ENCODE data around the gene ZNF385B. TPM values are rescaled to one million over a fixed set of nuclear protein-coding genes. Genes with fewer than 3 reads are reported as not detected.

Gene ZNF385B
- total RNA-seq, 6 experiments from 2014 or later, result 0.08 to 0.26 (median 0.22) TPM; not detected in 1

DNA sequence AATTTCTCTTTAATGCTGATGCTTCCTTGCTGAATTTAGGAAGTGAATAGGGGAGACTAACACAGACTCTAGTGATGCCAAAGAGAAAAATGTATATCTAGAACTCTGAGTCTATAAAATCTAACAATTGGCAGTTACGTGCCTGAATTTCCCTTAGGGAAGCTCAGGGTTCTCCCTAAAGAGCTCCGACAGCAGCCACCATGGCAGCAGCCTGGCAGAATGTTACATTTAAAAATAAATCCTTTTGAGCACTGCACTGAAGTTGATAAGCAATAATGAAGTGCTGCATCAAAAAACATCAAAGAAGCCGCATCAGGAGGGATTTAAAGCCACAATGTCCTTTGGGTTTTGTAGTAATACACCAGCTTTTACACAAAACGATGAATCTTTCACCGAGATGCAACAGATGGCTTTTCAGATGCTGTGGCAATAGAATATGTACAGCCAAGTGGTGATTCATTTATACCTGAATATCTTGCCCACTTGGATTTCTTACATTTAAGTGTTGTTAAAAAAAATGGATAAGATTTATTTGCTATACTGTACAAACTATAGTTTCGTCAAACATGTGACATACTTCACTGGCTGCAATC lies 305.6 kb downstream of the ZNF385B start:
- Mint-ChIP-seq H3K9me3 (no peaks in the 10 kb centered on the region), H3K4me3 (no peak overlapping the region), H3K27me3 (ENCODE audit: insufficient read depth) (no peaks in the 10 kb centered on the region; the same call in 1 of the 2 replicates), H3K4me1 (ENCODE audit: low read depth) (peaks cover 6% of the 10 kb centered on the region; the same call in 1 of the 2 replicates), H3K27ac (no peak overlapping the region), H3K36me3 (ENCODE audit: low read depth) (no peaks in the 10 kb centered on the region)
- no peak for DNase-seq
- TF ChIP-seq, protein P1, sequence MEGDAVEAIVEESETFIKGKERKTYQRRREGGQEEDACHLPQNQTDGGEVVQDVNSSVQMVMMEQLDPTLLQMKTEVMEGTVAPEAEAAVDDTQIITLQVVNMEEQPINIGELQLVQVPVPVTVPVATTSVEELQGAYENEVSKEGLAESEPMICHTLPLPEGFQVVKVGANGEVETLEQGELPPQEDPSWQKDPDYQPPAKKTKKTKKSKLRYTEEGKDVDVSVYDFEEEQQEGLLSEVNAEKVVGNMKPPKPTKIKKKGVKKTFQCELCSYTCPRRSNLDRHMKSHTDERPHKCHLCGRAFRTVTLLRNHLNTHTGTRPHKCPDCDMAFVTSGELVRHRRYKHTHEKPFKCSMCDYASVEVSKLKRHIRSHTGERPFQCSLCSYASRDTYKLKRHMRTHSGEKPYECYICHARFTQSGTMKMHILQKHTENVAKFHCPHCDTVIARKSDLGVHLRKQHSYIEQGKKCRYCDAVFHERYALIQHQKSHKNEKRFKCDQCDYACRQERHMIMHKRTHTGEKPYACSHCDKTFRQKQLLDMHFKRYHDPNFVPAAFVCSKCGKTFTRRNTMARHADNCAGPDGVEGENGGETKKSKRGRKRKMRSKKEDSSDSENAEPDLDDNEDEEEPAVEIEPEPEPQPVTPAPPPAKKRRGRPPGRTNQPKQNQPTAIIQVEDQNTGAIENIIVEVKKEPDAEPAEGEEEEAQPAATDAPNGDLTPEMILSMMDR (IDR thresholded peaks at IDR 0.05), result no peak

DNA sequence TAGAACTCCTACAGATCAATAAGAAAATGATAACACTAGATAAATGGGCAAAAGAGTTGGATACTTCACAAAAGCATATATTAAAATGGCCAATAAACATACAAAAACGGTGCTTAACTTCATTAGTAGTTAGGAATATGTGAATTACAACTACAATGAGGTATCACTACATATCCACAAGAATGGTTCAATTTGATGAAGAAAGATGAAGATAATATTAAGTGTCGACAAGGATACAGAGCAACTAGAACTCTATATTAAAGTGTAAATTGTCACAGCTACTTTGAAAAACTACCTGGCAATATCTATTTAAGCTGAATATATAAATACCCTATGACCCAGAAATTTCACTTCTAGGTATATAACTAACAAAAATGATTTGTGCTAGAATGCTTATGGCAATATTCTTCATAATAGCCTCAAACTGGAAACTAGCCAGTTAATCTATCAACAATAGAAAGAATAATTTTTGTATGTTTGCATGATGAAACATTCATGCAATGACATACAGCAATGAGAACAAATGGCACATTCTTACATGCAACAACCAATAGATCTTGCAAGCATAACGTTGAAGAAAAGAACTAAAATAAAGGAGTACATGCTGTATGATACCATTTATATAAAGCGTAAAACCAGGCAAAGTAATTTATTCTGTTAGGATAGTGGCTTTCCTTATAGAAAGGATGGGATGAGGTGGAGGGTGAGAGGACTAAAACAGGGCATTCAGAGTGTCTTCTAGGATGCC lies 306.6 kb downstream of the ZNF385B start:
- no peaks in the 10 kb centered on the region; the same call in 1 of the 2 replicates for H3K27me3 Mint-ChIP-seq (ENCODE audit: insufficient read depth)
- no peaks in the 10 kb centered on the region for H3K9me3 Mint-ChIP-seq
- peaks cover 6% of the 10 kb centered on the region; the same call in 1 of the 2 replicates for H3K4me1 Mint-ChIP-seq (ENCODE audit: low read depth)
- TF ChIP-seq, protein P1 (IDR thresholded peaks at IDR 0.05), result no peak
- H3K4me3 Mint-ChIP-seq, result no peak overlapping the region
- H3K36me3 Mint-ChIP-seq (ENCODE audit: low read depth), result no peaks in the 10 kb centered on the region
- H3K27ac Mint-ChIP-seq, result no peak overlapping the region
- DNase-seq, result no peak

DNA sequence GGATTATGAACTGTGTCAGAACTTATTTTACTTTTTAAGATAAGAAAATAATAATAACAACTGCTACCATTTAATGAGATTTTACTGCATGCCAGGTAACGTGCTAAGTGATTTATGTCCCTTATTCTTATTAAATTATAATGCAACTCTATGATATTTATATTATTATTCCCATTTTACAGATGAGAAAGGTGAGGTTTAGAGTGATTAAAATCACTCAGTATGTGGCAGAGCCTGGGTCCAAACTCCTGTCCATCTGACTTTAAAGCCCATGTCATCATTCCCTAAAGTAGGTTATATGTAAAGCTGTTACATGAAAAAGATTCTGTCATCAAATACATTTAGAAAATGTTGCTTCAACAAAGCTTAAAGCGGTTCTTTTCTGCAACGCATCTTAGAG lies 308.0 kb downstream of the ZNF385B start:
- Mint-ChIP-seq H3K9me3 (no peaks in the 10 kb centered on the region), H3K4me3 (no peak overlapping the region), H3K27ac (no peak overlapping the region), H3K36me3 (ENCODE audit: low read depth) (no peaks in the 10 kb centered on the region), H3K4me1 (ENCODE audit: low read depth) (peaks cover 6% of the 10 kb centered on the region; the same call in 1 of the 2 replicates), H3K27me3 (ENCODE audit: insufficient read depth) (no peaks in the 10 kb centered on the region)
- DNase-seq, result no peak
- TF ChIP-seq, protein P1 (IDR thresholded peaks at IDR 0.05), result no peak

DNA sequence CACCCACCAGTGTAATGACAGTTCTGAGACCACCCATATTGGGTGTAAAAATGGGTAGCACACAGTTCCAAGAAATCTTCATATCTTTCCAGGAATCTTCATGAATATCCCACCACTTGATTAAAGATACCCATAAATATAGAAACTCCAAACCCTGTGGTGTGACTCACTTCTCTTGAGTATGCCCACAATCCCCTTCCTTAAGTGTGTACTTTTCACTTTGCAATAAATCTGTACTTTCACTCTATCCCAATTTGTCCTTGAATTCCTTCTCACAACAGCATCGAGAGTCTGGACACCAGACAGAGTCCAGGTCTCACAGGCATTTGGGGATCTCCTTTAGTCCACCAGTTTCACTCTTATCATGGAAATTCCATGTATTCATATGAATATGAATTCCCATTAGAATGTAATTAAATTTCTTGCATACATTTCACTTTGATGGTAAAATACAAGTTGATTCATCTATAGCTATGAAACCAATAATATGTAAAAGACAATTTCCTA lies 309.8 kb downstream of the ZNF385B start:
- no peaks in the 10 kb centered on the region for H3K36me3 Mint-ChIP-seq (ENCODE audit: low read depth)
- no peak for DNase-seq
- TF ChIP-seq, protein P1 (IDR thresholded peaks at IDR 0.05), result no peak
- H3K4me1 Mint-ChIP-seq (ENCODE audit: low read depth), result peaks cover 4% of the 10 kb centered on the region; the same call in 1 of the 2 replicates
- H3K4me3 Mint-ChIP-seq, result no peak overlapping the region
- no peaks in the 10 kb centered on the region for H3K27me3 Mint-ChIP-seq (ENCODE audit: insufficient read depth)
- no peak overlapping the region for H3K27ac Mint-ChIP-seq
- no peaks in the 10 kb centered on the region for H3K9me3 Mint-ChIP-seq

DNA sequence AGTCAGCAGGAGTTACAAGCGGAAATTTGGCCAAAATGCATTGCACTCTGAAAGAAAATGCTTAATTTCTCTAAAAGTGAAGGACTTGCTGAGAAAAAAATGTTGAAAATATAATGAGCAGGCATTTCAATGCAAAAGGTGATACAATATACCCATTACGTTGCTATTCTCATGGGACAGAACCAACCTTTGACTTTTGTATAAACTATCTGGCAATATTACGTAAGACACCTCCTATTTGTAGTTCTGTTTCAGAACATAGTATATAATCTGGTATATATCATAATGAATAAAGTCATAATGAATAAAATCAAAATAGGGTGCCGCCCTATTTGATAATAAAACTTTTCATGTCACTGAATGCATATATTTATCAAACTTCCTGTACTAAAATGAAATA lies 310.6 kb downstream of the ZNF385B start:
- no peaks in the 10 kb centered on the region for H3K4me1 Mint-ChIP-seq (ENCODE audit: low read depth)
- TF ChIP-seq, protein P1 (IDR thresholded peaks at IDR 0.05), result no peak
- H3K9me3 Mint-ChIP-seq, result no peaks in the 10 kb centered on the region
- no peak overlapping the region for H3K4me3 Mint-ChIP-seq
- no peaks in the 10 kb centered on the region for H3K27me3 Mint-ChIP-seq (ENCODE audit: insufficient read depth)
- no peak for DNase-seq
- H3K27ac Mint-ChIP-seq, result no peak overlapping the region
- no peaks in the 10 kb centered on the region for H3K36me3 Mint-ChIP-seq (ENCODE audit: low read depth)
